PC-9 (cell line): ENCODE results near the gene SLC7A10. TPM values are rescaled to one million over a fixed set of nuclear protein-coding genes. Genes with fewer than 3 reads are reported as not detected.

ENCODE experiments used
- BruUV-seq: library from RNA; stranded (reverse); fragments of 400-500 nt; replicated peaks from 2 replicates; lab custom pipeline; 2021; lab: Mats Ljungman, UMichigan
- CTCF ChIA-PET: fragments of 300-600 bp; sonication (Branson Sonifier 250); formaldehyde crosslinking; loops from one replicate; lab custom pipeline; 2022; ENCODE audit warnings: antibody characterized with exemption; lab: Charles Lee
- POLR2A ChIA-PET: fragments of 300-600 bp; sonication (Branson Sonifier 250); formaldehyde crosslinking; loops from one replicate; lab custom pipeline; 2022; ENCODE audit warnings: antibody characterized with exemption; ENCODE audit not compliant: unreplicated experiment; lab: Charles Lee
- DNase-seq, 2 experiments: peaks; one replicate each; pipeline versions ENCODE4 v3.0.0 to v3.0.0-alpha.2; 2015 to 2022; ENCODE audit warnings: mixed read lengths in 1 of 2
- H2AFZ ChIP-seq: fragments of 200-600 bp; sonication (generic); 2 replicates; pipeline ENCODE4 v1.8.1; 2017; ENCODE audit warnings: antibody characterized with exemption
- H3F3A ChIP-seq: fragments of 200-600 bp; sonication (generic); 2 replicates; pipeline ENCODE4 v1.8.1; 2017; ENCODE audit warnings: antibody characterized with exemption, mild to moderate bottlenecking, low read depth; ENCODE audit not compliant: insufficient read depth
- H3K27ac ChIP-seq: fragments of 200-600 bp; sonication (generic); 2 replicates; pipeline ENCODE4 v1.6.1; 2016; ENCODE audit warnings: mixed run types
- H3K27me3 ChIP-seq: fragments of 200-600 bp; sonication (generic); 2 replicates; pipeline ENCODE4 v1.6.1; 2016; ENCODE audit warnings: low read depth, mixed run types; ENCODE audit not compliant: insufficient read depth
- H3K36me3 ChIP-seq: fragments of 200-600 bp; sonication (generic); 2 replicates; pipeline ENCODE4 v1.6.1; 2016; ENCODE audit warnings: low read depth, mixed run types
- H3K4me1 ChIP-seq: fragments of 200-600 bp; sonication (generic); replicated peaks from 2 replicates; pipeline ENCODE4 v1.6.1; 2016; ENCODE audit warnings: mixed run types; ENCODE audit not compliant: insufficient read depth
- H3K4me2 ChIP-seq: fragments of 200-600 bp; sonication (generic); 2 replicates; pipeline ENCODE4 v1.6.1; 2017; ENCODE audit warnings: mixed run types
- H3K4me3 ChIP-seq: fragments of 200-600 bp; sonication (generic); 2 replicates; pipeline ENCODE4 v1.6.1; 2016; ENCODE audit warnings: mixed run types
- H3K79me2 ChIP-seq: fragments of 200-600 bp; sonication (generic); 2 replicates; pipeline ENCODE4 v1.6.1; 2017; ENCODE audit warnings: low read depth, mixed run types
- H3K9me2 ChIP-seq: fragments of 200-600 bp; sonication (generic); 2 replicates; pipeline ENCODE4 v1.8.1; 2017; ENCODE audit warnings: mild to moderate bottlenecking; ENCODE audit not compliant: insufficient read depth
- H3K9me3 ChIP-seq: fragments of 200-600 bp; sonication (generic); 2 replicates; pipeline ENCODE4 v1.8.1; 2016; ENCODE audit warnings: low read depth; ENCODE audit not compliant: insufficient read depth
- H4K20me1 ChIP-seq: fragments of 200-600 bp; sonication (generic); 2 replicates; pipeline ENCODE4 v1.8.1; 2017; ENCODE audit not compliant: insufficient read depth
- EZH2 ChIP-seq: fragments of 200-600 bp; sonication (generic); IDR thresholded peaks from 2 replicates; pipeline ENCODE4 v1.8.0; 2017; ENCODE audit warnings: antibody characterized with exemption, low read depth
- intact Hi-C: fragments of 100-400 bp; cut with micrococcal nuclease; formaldehyde crosslinking; loops from one replicate; pipeline ENCODE4 v1.10.0; 2022; ENCODE audit not compliant: unreplicated experiment
- total RNA-seq: library from RNA; stranded (reverse); gene quantifications from 2 replicates; pipeline ENCODE4 v1.2.3, GENCODE V29; 2021
- TF ChIP-seq, protein P1 (sequence below): fragments of 200-600 bp; sonication (generic); conservative IDR thresholded peaks from 2 replicates; pipeline ENCODE4 v1.6.1; 2017; ENCODE audit warnings: mixed run types, antibody characterized with exemption, mild to moderate bottlenecking, moderate library complexity

The SLC7A10 gene
- total RNA-seq, 1 experiment from 2014 or later = not detected

DNA sequence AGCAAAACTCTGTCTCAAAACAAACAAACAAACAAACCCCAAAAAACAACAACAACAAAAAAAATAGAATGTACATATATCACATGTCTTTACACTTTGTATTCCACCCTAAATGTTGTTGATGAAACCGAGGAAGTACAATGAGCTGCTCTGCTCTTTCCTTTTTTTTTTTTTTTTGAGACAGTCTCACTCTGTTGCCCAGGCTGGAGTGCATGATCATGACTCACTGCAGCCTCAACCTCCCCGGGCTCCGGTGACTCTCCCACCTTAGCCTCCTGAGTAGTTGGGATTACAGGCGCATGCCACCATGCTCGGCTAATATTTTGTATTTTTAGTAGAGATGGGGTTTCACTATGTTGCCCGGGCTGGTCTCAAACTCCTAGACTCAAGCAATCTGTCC, 62.2 kb downstream of the SLC7A10 start:
- CTCF ChIA-PET = interaction anchor here (0.7 kb wide), 1 partner anchor 475 kb away, joined by 3 read pairs; no protein-coding TSS in a partner anchor

DNA sequence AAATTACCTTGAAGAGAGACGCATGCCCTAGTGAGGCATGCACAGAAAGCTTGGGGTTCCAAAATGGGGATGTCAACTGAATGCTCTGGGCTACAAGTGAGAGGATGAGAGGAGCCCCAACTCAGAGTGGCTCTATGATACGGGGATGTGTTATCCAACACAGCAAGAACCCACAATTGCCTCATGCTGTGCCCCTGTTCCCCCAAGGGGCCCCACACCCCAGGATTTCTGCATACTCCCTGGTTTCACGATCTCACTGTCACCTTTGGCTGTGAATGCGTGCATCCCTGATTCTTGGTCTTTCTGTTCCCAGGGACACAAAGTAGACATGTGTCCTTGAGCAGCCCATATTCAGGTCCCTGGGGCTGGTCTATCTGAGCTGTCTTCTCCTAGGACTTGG, 64.4 kb downstream of the SLC7A10 start:
- POLR2A ChIA-PET = interaction anchor here (0.7 kb wide), 1 partner anchor 70 kb away, joined by 5 read pairs; no protein-coding TSS in a partner anchor
- no TSS peak for BruUV-seq

More for the DNA sequence above, 62.2 kb downstream of the SLC7A10 start:
- Histone ChIP-seq H3K4me2 (no peak overlapping the region), H2AFZ (no peak overlapping the region), H3K27ac (no peak overlapping the region), H3K9me2 (no peaks in the 10 kb centered on the region), H3K4me1 (no peaks in the 10 kb centered on the region), H3F3A (no peaks in the 10 kb centered on the region), H3K36me3 (no peaks in the 10 kb centered on the region), H3K79me2 (no peaks in the 10 kb centered on the region), H3K27me3 (no peaks in the 10 kb centered on the region), H3K4me3 (no peak overlapping the region), H4K20me1 (no peaks in the 10 kb centered on the region), H3K9me3 (no peaks in the 10 kb centered on the region)
- POLR2A ChIA-PET = interaction anchor here (0.6 kb wide), 1 partner anchor 37 kb away, joined by 3 read pairs; no protein-coding TSS in a partner anchor
- intact Hi-C loops = no loop called here
- no peak for DNase-seq
- TF ChIP-seq, protein P1, sequence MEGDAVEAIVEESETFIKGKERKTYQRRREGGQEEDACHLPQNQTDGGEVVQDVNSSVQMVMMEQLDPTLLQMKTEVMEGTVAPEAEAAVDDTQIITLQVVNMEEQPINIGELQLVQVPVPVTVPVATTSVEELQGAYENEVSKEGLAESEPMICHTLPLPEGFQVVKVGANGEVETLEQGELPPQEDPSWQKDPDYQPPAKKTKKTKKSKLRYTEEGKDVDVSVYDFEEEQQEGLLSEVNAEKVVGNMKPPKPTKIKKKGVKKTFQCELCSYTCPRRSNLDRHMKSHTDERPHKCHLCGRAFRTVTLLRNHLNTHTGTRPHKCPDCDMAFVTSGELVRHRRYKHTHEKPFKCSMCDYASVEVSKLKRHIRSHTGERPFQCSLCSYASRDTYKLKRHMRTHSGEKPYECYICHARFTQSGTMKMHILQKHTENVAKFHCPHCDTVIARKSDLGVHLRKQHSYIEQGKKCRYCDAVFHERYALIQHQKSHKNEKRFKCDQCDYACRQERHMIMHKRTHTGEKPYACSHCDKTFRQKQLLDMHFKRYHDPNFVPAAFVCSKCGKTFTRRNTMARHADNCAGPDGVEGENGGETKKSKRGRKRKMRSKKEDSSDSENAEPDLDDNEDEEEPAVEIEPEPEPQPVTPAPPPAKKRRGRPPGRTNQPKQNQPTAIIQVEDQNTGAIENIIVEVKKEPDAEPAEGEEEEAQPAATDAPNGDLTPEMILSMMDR = no peak
- TF ChIP-seq EZH2 = no peak
- BruUV-seq = no TSS peak

DNA sequence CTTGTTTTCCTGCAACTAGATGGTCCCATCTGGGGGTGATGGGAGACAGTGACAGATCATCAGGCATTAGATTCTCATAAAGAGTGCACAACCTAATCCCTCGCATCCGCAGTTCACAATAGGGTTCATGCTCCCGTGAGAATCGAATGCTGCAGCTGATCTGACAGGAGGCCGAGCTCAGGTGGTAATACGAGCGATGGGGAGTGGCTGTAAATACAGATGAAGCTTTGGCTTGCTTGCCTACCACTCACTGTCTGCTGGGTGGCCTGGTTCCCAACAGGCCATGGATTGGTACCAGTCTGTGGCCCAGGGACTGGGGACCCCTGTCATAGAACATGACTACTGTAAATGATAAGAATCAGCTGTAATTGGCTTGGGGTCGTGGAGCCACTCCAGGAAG, 65.8 kb downstream of the SLC7A10 start:
- no peak overlapping the region for H3K27ac ChIP-seq
- no TSS peak for BruUV-seq
- no peaks in the 10 kb centered on the region for H3K27me3 ChIP-seq
- DNase-seq = no peak
- CTCF ChIA-PET = interaction anchor here (0.5 to 0.6 kb wide), 2 partner anchors 118 to 464 kb away, joined by 3 to 7 read pairs; no protein-coding TSS in a partner anchor
- H3K9me2 ChIP-seq = no peaks in the 10 kb centered on the region
- H3K36me3 ChIP-seq = no peaks in the 10 kb centered on the region
- no peaks in the 10 kb centered on the region for H3K9me3 ChIP-seq
- H3K4me3 ChIP-seq = no peak overlapping the region
- H2AFZ ChIP-seq = no peak overlapping the region
- POLR2A ChIA-PET = no interaction called here
- H3K4me1 ChIP-seq = no peaks in the 10 kb centered on the region
- H4K20me1 ChIP-seq = no peaks in the 10 kb centered on the region
- intact Hi-C loops = no loop called here
- TF ChIP-seq EZH2 = no peak
- TF ChIP-seq, protein P1 = no peak
- H3F3A ChIP-seq = no peaks in the 10 kb centered on the region
- no peaks in the 10 kb centered on the region for H3K79me2 ChIP-seq
- no peak overlapping the region for H3K4me2 ChIP-seq

More for the DNA sequence above, 64.4 kb downstream of the SLC7A10 start:
- TF ChIP-seq, protein P1 = no peak
- TF ChIP-seq EZH2 = no peak
- Histone ChIP-seq H3K27me3 (no peaks in the 10 kb centered on the region), H3K79me2 (no peaks in the 10 kb centered on the region), H3K27ac (no peak overlapping the region), H3K9me2 (no peaks in the 10 kb centered on the region), H3K9me3 (no peaks in the 10 kb centered on the region), H3K4me1 (no peaks in the 10 kb centered on the region), H2AFZ (no peak overlapping the region), H3F3A (no peaks in the 10 kb centered on the region), H3K4me3 (no peak overlapping the region), H3K4me2 (no peak overlapping the region), H3K36me3 (no peaks in the 10 kb centered on the region), H4K20me1 (no peaks in the 10 kb centered on the region)
- CTCF ChIA-PET = no interaction called here
- no peak for DNase-seq
- intact Hi-C loops = no loop called here
